Smooth muscle cell (in vitro differentiated cells): ENCODE measurements around the gene TMEM238. TPM values are rescaled to one million over a fixed set of nuclear protein-coding genes. Genes with fewer than 3 reads are reported as not detected.

Experiments used
- DNase-seq: peaks from one replicate; lab custom pipeline; 2025; ENCODE audit not compliant: unreplicated experiment; lab: John Stamatoyannopoulos, UW
- H2AFZ ChIP-seq: fragments of 200-600 bp; sonication (generic); 2 replicates; pipeline ENCODE4 v1.6.0; 2016; ENCODE audit warnings: antibody characterized with exemption, low read depth, mild to moderate bottlenecking
- H3F3A ChIP-seq: fragments of 200-600 bp; sonication (generic); 2 replicates; pipeline ENCODE4 v1.6.0; 2017; ENCODE audit warnings: antibody characterized with exemption, low read depth
- H3K27ac ChIP-seq: fragments of 200-600 bp; sonication (generic); 2 replicates; pipeline ENCODE4 v1.5.1; 2016; ENCODE audit warnings: low read depth, mild to moderate bottlenecking
- H3K27me3 ChIP-seq: fragments of 200-600 bp; sonication (generic); 2 replicates; pipeline ENCODE4 v1.6.1; 2016; ENCODE audit warnings: low read depth, mild to moderate bottlenecking
- H3K36me3 ChIP-seq: fragments of 200-600 bp; sonication (generic); 2 replicates; pipeline ENCODE4 v1.5.1; 2016; ENCODE audit warnings: low read depth
- H3K4me1 ChIP-seq: fragments of 200-600 bp; sonication (generic); 2 replicates; pipeline ENCODE4 v1.5.1; 2016; ENCODE audit warnings: low read depth
- H3K4me2 ChIP-seq: fragments of 200-600 bp; sonication (generic); 2 replicates; pipeline ENCODE4 v1.6.0; 2016; ENCODE audit warnings: mild to moderate bottlenecking
- H3K4me3 ChIP-seq: fragments of 200-600 bp; sonication (generic); 2 replicates; pipeline ENCODE4 v1.5.1; 2016; ENCODE audit warnings: mild to moderate bottlenecking
- H3K79me2 ChIP-seq: fragments of 200-600 bp; sonication (generic); 2 replicates; pipeline ENCODE4 v1.6.0; 2016; ENCODE audit warnings: low read depth, mild to moderate bottlenecking
- H3K9ac ChIP-seq: fragments of 200-600 bp; sonication (generic); 2 replicates; pipeline ENCODE4 v1.6.0; 2016; ENCODE audit warnings: low read depth
- H3K9me3 ChIP-seq: fragments of 200-600 bp; sonication (generic); replicated peaks from 2 replicates; pipeline ENCODE4 v1.5.1; 2016; ENCODE audit warnings: low read depth
- H4K20me1 ChIP-seq: fragments of 200-600 bp; sonication (generic); 2 replicates; pipeline ENCODE4 v1.6.0; 2016; ENCODE audit warnings: low read depth
- CTCF ChIP-seq: fragments of 200-600 bp; sonication (generic); IDR thresholded peaks from 2 replicates; pipeline ENCODE4 v1.5.1; 2017; ENCODE audit warnings: borderline replicate concordance, mild to moderate bottlenecking, antibody characterized with exemption; ENCODE audit not compliant: insufficient read depth, poor library complexity, severe bottlenecking
- WGBS: methylation state at CpG from one replicate; pipeline ENCODE4 v1.1.7; 2016; ENCODE audit warnings: low lambda C conversion rate; 5-methylcytosine and 5-hydroxymethylcytosine counted together
- polyA plus RNA-seq: library from polyadenylated mRNA; unstranded; fragments of >200 nt; fragmentation: Nextera tagmentation; extraction: Ambion mirVana; gene quantifications from 2 replicates; pipeline ENCODE4 v1.2.1, GENCODE V29; 2016
- total RNA-seq: library from RNA; depleted of rRNA; stranded (reverse); fragments of >200 nt; gene quantifications from 2 replicates; pipeline ENCODE4 v1.2.3, GENCODE V29; 2014

The TMEM238 gene
- total and polyA plus RNA-seq, 2 experiments from 2014 or later, result 2.6 to 3.3 TPM

DNA sequence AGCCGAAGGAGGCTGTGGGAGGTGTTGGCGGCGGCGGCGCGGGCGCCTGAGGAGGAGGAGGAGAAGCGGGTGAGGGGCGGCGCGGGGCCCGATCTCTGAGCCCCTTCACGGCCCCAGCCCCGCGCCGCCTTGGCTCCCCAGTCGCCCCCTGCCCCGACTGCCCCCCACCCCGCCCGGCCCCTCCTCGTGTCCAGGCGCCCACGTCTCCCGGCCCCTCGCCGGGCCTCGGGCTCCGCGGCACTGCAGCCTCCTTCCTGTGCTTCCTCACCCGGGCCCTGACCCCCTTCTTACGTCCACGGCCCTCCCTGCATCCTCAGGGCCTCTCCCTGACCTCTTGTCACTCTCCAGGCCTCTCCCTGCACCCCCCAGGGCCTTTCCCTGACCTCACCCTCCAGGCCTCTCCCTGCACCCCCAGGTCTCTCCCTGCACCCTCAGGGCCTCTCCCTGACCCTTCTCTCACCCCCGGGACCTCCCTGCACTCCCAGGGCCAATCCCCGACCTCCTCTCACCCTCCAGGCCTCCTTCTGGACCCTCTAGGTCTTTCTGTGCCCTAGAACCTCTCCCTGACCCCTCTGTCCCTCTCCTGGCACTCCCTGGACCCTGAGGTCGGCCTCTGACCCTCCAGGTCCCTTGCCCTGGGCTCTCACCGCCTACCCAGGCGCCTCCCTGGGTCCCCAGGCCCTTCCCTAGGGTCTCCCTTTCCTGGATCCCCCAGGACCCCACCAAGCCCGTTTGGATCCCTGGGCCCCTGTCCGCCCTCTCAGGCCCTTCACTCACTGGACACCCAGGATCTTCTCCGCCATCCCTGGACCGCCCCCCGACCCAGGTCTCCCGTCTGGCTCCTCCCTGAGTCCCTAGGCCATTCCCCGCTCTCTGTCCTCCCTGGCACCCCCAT, 44.0 kb downstream of the TMEM238 start:
- no peak for TF ChIP-seq CTCF
- H3K4me2 ChIP-seq, result peak overlapping the region; percentile 99
- 13% methylated on average over 8 of the region's 44 CpGs for whole genome bisulfite sequencing
- H4K20me1 ChIP-seq, result peaks cover 12% of the 10 kb centered on the region
- no peak for DNase-seq
- no peaks in the 10 kb centered on the region for H3K9me3 ChIP-seq
- H3K4me3 ChIP-seq, result peak overlapping the region; percentile 69
- H3K36me3 ChIP-seq, result no peaks in the 10 kb centered on the region
- H3K4me1 ChIP-seq, result peaks cover 8% of the 10 kb centered on the region
- H2AFZ ChIP-seq, result no peak overlapping the region
- H3F3A ChIP-seq, result no peaks in the 10 kb centered on the region
- no peaks in the 10 kb centered on the region for H3K27me3 ChIP-seq
- peak overlapping the region; percentile 87 for H3K9ac ChIP-seq
- H3K27ac ChIP-seq, result peak overlapping the region; percentile 77
- H3K79me2 ChIP-seq, result peaks cover 15% of the 10 kb centered on the region

DNA sequence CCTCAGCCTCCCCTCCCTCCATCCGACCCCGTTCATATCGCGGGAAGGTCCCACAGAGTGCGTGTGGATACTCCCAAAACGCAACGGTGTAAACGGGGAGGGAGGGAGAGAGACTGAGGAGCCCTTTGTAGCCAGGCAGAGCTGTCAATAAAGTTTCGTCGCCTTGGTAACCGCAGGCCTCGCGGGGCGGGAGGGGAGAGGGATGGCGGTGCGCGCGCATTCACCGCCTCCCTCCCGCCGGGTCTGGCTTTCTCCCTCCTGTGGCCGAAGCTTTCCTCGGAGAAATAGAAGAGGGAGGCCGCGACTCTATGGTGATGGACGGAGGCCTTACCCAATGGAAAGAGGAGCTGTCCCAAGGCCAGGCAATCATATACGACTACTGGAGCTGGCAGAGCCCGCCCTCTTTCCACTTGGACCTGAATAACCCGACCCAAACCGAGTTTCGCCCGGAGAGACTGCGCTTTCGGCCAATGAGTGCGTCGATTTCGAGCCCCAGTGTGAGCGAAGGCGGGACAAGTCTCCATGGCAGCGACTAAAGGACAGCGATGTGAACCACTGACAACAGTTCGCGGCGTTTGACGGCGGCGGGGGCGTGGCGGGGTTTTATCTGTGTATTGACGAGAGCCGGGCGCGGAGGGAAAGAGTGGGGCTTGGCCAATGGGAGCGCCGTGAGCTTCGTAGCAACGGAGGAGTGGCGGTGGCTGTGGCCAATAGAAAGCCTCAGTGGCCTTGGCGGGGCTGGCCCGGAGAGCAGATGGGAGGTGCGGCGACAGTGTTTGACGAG, 44.8 kb downstream of the TMEM238 start, which contains the start of gene KMT5C:
Gene KMT5C, plus strand, starts transcription at position 772 of the 784 bp plus-strand sequence. CDS start 2,061 bp downstream, outside the sequence.
- H4K20me1 ChIP-seq, result peaks cover 12% of the 10 kb centered on the region
- H3K4me2 ChIP-seq, result peak within 1 kb of the TSS; percentile 99
- H3K27ac ChIP-seq, result peak within 1 kb of the TSS; percentile 99
- DNase-seq, result peak; percentile 99
- H3K79me2 ChIP-seq, result peaks cover 15% of the 10 kb centered on the region
- H3K36me3 ChIP-seq, result no peaks in the 10 kb centered on the region
- WGBS, result 2% methylated on average over 60 of the region's 63 CpGs
- no peaks in the 10 kb centered on the region for H3K9me3 ChIP-seq
- H3F3A ChIP-seq, result no peaks in the 10 kb centered on the region
- TF ChIP-seq CTCF, result no peak
- peak within 1 kb of the TSS; percentile 69 for H3K4me3 ChIP-seq
- H3K9ac ChIP-seq, result peak within 1 kb of the TSS; percentile 99
- H3K27me3 ChIP-seq, result no peaks in the 10 kb centered on the region
- H3K4me1 ChIP-seq, result peaks cover 8% of the 10 kb centered on the region
- H2AFZ ChIP-seq, result no peak within 1 kb of the TSS

DNA sequence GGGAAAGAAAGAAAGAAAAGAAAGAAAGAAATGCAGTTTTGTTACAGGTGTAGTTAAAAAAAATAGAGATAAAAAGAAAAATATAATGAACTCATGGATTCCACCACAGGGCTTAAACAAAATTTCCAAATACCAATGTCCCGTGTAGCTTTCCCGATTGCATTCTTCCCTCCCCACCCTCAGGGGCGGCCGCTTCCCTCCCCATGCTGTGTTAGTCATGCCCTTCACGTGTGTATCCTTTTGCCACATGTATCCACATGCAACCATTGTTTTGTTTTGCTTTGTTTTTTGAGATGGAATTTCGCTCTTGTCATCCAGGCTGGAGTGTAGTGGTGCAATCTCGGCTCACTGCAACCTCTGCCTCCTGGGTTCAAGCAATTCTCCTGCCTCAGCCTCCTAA, 48.0 kb downstream of the TMEM238 start:
- H3K79me2 ChIP-seq, result peaks cover 10% of the 10 kb centered on the region
- DNase-seq, result no peak
- peaks cover 4% of the 10 kb centered on the region for H4K20me1 ChIP-seq
- WGBS, result 71% methylated on average over 7 of the region's 7 CpGs
- H3K27me3 ChIP-seq, result no peaks in the 10 kb centered on the region
- no peaks in the 10 kb centered on the region for H3K9me3 ChIP-seq
- H3K9ac ChIP-seq, result no peak overlapping the region
- no peak for TF ChIP-seq CTCF
- H2AFZ ChIP-seq, result no peak overlapping the region
- no peaks in the 10 kb centered on the region for H3F3A ChIP-seq
- no peak overlapping the region for H3K4me3 ChIP-seq
- no peaks in the 10 kb centered on the region for H3K4me1 ChIP-seq
- no peak overlapping the region for H3K27ac ChIP-seq
- no peaks in the 10 kb centered on the region for H3K36me3 ChIP-seq
- no peak overlapping the region for H3K4me2 ChIP-seq
